ENCODE results near the gene MEGF9.

The MEGF9 gene

DNA sequence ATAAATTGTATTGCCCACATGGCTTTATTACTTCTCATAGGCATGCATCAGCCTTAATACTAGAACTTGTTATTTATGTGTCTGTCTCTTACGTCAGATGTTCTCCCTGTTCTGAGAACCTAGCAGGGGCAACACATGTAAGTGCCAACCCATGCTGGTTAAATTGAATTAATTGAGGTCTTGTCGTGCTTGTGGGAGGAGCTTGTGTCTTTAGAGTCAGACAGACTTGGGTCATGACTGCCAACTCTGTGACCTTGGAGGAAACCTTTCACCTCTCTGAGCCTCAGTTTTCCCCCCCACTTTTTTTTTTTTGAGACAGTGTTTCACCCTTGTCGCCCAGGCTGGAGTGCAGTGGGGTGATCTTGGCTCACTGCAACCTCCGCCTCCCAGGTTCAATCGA, 2.2 kb upstream of the MEGF9 start:
- H3K27me3 ChIP-seq (ENCODE audit: insufficient read depth, low read depth), result no peaks in the 10 kb centered on the region
- no peak overlapping the region for H3K27ac ChIP-seq
- H3K36me3 ChIP-seq (ENCODE audit: insufficient read depth), result no peaks in the 10 kb centered on the region
- H3K4me2 ChIP-seq, result no peak overlapping the region
- no peak overlapping the region for H3K4me3 ChIP-seq (IDR thresholded peaks at IDR 0.05; ENCODE audit: insufficient read depth, low read depth, low read length)
- no peak overlapping the region for H3K9ac ChIP-seq
- no peaks in the 10 kb centered on the region for H4K20me1 ChIP-seq (ENCODE audit: insufficient read depth)
- no peaks in the 10 kb centered on the region for H3K79me2 ChIP-seq (ENCODE audit: insufficient read depth, low read depth)
- H2AFZ ChIP-seq (ENCODE audit: low read depth), result no peak overlapping the region
- peaks cover 49% of the 10 kb centered on the region for H3K4me1 ChIP-seq (ENCODE audit: low read depth, poor library complexity, severe bottlenecking)
- TF ChIP-seq CTCF (conservative IDR thresholded peaks at IDR 0.05; ENCODE audit: low read depth, low read length), result no peak

- no peak overlapping the region for H3K9ac ChIP-seq
- no peak overlapping the region for H3K27ac ChIP-seq
- no peaks in the 10 kb centered on the region for H3K27me3 ChIP-seq (ENCODE audit: insufficient read depth, low read depth)
- no peak for TF ChIP-seq CTCF (conservative IDR thresholded peaks at IDR 0.05; ENCODE audit: low read depth, low read length)
- H3K36me3 ChIP-seq (ENCODE audit: insufficient read depth), result no peaks in the 10 kb centered on the region
- H4K20me1 ChIP-seq (ENCODE audit: insufficient read depth), result no peaks in the 10 kb centered on the region
- peak overlapping the region; percentile 55; the same call in 1 of the 2 replicates for H3K4me2 ChIP-seq
- peaks cover 59% of the 10 kb centered on the region for H3K4me1 ChIP-seq (ENCODE audit: low read depth, poor library complexity, severe bottlenecking)
- peak overlapping the region; percentile 76; the same call in 1 of the 2 replicates for H2AFZ ChIP-seq (ENCODE audit: low read depth)
- peaks cover 9% of the 10 kb centered on the region; the same call in 1 of the 2 replicates for H3K79me2 ChIP-seq (ENCODE audit: insufficient read depth, low read depth)
- H3K4me3 ChIP-seq (IDR thresholded peaks at IDR 0.05; ENCODE audit: insufficient read depth, low read depth, low read length), result no peak overlapping the region
These were observed 1.2 kb upstream of the MEGF9 start for GRCh38 chr9:120715389-120715924.

GRCh38 chr9:120714846-120715388, 647 bp upstream of the MEGF9 start:
- peak overlapping the region; percentile 76 for H2AFZ ChIP-seq (ENCODE audit: low read depth)
- no peaks in the 10 kb centered on the region for H3K36me3 ChIP-seq (ENCODE audit: insufficient read depth)
- peaks cover 11% of the 10 kb centered on the region; the same call in 1 of the 2 replicates for H3K79me2 ChIP-seq (ENCODE audit: insufficient read depth, low read depth)
- H3K27ac ChIP-seq, result peak overlapping the region; percentile 34; the same call in 1 of the 2 replicates
- no peak for TF ChIP-seq CTCF (conservative IDR thresholded peaks at IDR 0.05; ENCODE audit: low read depth, low read length)
- H3K4me1 ChIP-seq (ENCODE audit: low read depth, poor library complexity, severe bottlenecking), result peaks cover 63% of the 10 kb centered on the region
- H3K27me3 ChIP-seq (ENCODE audit: insufficient read depth, low read depth), result no peaks in the 10 kb centered on the region
- no peak overlapping the region for H3K4me3 ChIP-seq (IDR thresholded peaks at IDR 0.05; ENCODE audit: insufficient read depth, low read depth, low read length)
- H4K20me1 ChIP-seq (ENCODE audit: insufficient read depth), result no peaks in the 10 kb centered on the region
- peak overlapping the region; percentile 55 for H3K4me2 ChIP-seq
- peak overlapping the region; percentile 51 for H3K9ac ChIP-seq

DNA sequence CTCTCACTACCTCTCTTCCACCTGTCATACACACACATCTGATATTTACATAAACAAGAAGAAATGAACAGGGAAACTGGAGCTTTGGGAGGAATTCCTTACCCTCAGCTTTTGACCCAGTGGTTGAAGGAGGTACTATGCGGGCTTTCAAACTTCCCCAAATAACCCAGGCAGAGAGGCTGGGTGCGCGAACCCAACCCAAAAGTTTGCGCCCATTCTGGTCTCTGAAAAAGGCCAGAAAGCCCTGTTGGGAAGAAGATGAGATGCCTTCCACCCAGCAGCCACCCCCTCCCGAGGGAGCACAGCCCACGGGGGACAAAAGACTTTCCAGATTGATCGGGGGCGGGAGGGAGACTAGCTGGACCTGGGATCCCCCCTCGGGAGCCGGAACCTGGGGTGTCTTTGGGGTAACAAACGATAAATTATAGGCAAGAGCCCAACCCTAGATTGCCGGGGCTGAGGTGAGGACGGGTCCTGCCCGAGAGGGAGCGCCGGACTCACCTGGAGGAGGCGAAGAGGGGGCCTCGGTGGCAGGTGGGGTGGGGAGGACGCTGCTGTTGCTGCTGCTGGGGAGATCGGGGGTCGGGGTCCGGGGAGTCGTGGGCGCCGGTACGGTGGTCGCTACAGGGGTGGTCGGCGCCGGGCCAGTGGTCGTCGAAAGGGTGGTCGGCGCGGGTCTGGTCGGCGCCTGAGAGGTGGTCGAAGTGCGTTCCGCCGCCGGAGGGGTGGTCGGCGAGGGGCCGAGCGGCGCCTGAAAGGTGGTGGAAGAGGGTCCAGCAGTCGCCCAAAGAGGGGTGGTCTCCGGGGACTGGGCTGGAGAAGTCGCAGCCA, 798 bp downstream of the MEGF9 start:
- no peaks in the 10 kb centered on the region for H3K27me3 ChIP-seq (ENCODE audit: insufficient read depth, low read depth)
- peak overlapping the region; percentile 51 for H3K9ac ChIP-seq
- no peak overlapping the region for H3K4me3 ChIP-seq (IDR thresholded peaks at IDR 0.05; ENCODE audit: insufficient read depth, low read depth, low read length)
- no peak for TF ChIP-seq CTCF (conservative IDR thresholded peaks at IDR 0.05; ENCODE audit: low read depth, low read length)
- H4K20me1 ChIP-seq (ENCODE audit: insufficient read depth), result no peaks in the 10 kb centered on the region
- H3K4me1 ChIP-seq (ENCODE audit: low read depth, poor library complexity, severe bottlenecking), result peaks cover 77% of the 10 kb centered on the region
- peak overlapping the region; percentile 58 for H3K4me2 ChIP-seq
- H3K79me2 ChIP-seq (ENCODE audit: insufficient read depth, low read depth), result peaks cover 17% of the 10 kb centered on the region; the same call in 1 of the 2 replicates
- H2AFZ ChIP-seq (ENCODE audit: low read depth), result peak overlapping the region; percentile 76
- H3K27ac ChIP-seq, result no peak overlapping the region
- H3K36me3 ChIP-seq (ENCODE audit: insufficient read depth), result no peaks in the 10 kb centered on the region
